ENCODE data around the gene RORB. TPM values are rescaled to one million over a fixed set of nuclear protein-coding genes. Genes with fewer than 3 reads are reported as not detected.

RORB gene
- total RNA-seq, 2 experiments from 2014 or later, result 0.13 to 0.18 TPM

DNA sequence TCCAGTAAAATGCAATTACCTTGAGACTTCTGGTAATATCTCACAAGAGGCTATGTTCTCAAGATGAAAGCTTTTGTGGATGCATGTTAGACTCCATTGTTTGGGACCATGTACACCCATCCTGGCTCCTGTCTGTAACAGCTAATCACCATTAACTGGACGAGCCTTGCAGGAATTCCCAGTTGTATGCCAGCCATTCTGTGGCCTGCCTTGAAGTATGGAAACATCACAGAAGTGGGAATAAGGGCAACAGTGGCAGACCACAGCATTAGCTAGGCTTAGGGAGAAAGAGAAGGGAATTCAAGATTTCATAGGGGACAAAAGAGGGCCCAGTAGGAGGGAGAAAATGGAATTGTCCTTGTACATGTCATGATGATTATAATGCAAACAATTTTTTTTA lies 79.0 kb downstream of the RORB start:
- Mint-ChIP-seq H3K27ac (no peak overlapping the region), H3K27me3 (no peaks in the 10 kb centered on the region), H3K4me1 (no peaks in the 10 kb centered on the region), H3K9me3 (no peaks in the 10 kb centered on the region), H3K4me3 (no peak overlapping the region), H3K36me3 (ENCODE audit: low read depth) (no peaks in the 10 kb centered on the region)
- ChIA-PET POLR2A (no interaction called here), CTCF (no interaction called here)
- DNase-seq, result no peak

DNA sequence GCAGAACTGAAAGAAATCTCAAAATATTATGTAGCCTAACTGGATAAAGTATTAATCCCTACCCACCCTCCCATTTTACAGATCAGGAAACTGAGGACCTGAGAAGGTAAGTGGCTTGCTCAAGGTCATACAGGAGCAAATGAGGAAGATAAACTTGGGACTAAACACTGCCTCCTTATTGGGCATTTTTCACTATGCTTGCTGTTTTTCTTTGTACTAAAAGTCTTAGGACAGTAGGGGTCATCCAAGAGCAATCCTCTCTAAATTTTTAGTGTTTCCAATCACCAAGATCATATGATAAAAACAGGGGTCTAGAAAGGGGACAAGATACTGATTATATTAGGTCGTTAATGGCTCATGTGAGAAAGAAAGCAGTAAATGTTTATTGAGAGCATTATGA lies 80.8 kb downstream of the RORB start:
- H3K36me3 Mint-ChIP-seq (ENCODE audit: low read depth), result no peaks in the 10 kb centered on the region
- POLR2A ChIA-PET, result no interaction called here

DNA sequence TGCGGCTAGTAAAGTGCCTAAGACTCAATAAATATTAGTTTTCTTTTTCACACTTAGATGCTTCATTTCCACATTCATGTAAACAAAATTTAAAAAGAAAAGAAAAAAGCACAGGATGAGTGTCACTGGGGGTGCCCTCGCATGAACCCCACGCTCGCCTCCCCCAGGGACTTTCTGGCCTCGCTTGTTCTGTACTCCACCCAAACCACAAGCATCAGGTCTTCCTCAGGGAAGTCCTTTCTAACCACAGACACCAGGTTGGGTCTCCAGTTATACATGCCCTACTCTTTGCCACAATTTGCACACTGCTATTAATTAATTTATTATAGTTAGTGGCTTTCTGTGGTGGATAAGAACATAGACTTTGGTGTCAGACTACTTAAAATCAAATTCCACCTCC lies 92.4 kb downstream of the RORB start:
- H3K27ac Mint-ChIP-seq, result no peak overlapping the region
- no peak for DNase-seq
- H3K4me1 Mint-ChIP-seq, result no peaks in the 10 kb centered on the region
- no peaks in the 10 kb centered on the region for H3K9me3 Mint-ChIP-seq
- no peaks in the 10 kb centered on the region for H3K36me3 Mint-ChIP-seq (ENCODE audit: low read depth)
- H3K4me3 Mint-ChIP-seq, result no peak overlapping the region
- ChIA-PET CTCF (no interaction called here), POLR2A (no interaction called here)
- H3K27me3 Mint-ChIP-seq, result no peaks in the 10 kb centered on the region

More for the DNA sequence above, 80.8 kb downstream of the RORB start:
- CTCF ChIA-PET, result no interaction called here
- Mint-ChIP-seq H3K9me3 (no peaks in the 10 kb centered on the region), H3K4me1 (no peaks in the 10 kb centered on the region), H3K27ac (no peak overlapping the region), H3K27me3 (no peaks in the 10 kb centered on the region), H3K4me3 (no peak overlapping the region)
- no peak for DNase-seq

DNA sequence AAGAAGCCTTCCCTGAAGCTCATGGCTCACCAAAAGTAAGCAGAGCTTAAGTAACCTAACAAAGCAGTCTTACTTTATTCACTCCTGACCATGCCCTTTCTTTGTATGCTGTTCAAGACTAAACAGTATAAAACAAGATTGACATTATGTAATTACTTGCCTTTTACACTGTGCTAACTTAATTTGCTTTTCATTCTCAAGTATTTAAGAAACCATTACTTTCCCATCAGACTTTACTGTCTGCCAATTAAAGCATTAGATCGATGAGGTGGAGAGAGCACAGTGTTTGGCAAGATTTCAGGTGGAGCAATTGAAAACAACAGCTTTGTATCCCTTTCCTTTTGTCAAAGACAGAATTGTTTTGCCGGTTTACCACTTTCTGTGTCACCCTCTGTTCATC lies 98.2 kb downstream of the RORB start:
- Mint-ChIP-seq H3K36me3 (ENCODE audit: low read depth) (no peaks in the 10 kb centered on the region), H3K4me3 (no peak overlapping the region), H3K4me1 (no peaks in the 10 kb centered on the region), H3K9me3 (no peaks in the 10 kb centered on the region), H3K27me3 (no peaks in the 10 kb centered on the region), H3K27ac (no peak overlapping the region)
- ChIA-PET POLR2A (no interaction called here), CTCF (no interaction called here)
- no peak for DNase-seq

DNA sequence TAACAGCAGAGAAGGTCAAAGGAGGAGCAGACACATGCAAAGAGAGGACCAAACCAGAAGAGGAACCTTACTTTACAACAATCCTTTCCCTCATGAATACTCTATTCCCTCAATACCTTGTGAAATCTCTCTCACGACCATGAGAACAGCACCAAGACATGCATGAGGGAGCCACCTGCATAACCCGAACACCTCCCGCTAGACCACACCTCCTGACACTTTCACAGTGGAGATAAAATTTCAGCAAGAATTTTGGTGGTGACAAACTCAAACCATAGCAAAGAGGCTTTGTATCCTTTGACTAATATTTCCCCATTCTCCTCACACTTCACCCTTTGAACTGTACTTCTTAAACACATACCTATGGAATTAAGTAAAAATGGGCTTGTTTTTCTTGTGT lies 101.7 kb downstream of the RORB start:
- Mint-ChIP-seq H3K9me3 (no peaks in the 10 kb centered on the region), H3K27ac (no peak overlapping the region), H3K36me3 (ENCODE audit: low read depth) (no peaks in the 10 kb centered on the region), H3K27me3 (no peaks in the 10 kb centered on the region), H3K4me3 (no peak overlapping the region), H3K4me1 (no peaks in the 10 kb centered on the region)
- ChIA-PET CTCF (no interaction called here), POLR2A (no interaction called here)
- no peak for DNase-seq

DNA sequence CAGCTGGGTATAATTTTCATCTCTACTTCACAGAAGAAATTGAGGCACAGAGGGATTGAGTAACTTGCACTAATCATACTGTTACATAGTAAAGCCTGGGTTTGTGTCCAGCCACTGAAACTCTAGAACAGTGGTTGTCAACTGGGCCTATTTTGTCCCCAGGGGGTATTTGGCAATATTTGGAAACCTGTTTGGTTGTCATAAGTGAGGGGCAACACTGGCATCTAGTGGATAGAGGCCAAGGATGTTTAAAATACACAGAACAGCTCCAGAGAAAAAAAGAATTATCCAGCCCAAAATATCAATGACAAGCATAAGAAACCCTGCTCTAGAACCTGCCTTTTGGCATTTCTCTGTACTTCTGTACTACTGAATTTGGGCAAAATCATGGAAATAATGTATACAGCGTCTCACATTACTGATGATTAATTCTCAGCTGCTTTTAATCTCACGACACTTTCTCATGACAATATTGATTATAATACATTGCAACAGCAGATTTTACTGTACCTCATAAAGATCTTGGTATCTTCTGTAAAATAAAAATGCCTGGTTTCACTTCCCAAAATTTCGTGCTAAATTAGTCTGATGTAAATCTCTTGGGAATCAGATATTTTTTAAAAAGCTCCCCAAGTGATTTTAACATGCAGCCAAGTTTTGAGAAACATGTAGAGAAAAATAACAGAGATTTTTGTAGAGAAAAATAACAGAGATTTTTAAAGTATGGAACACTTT lies 112.7 kb downstream of the RORB start:
- DNase-seq, result no peak
- no peak overlapping the region for H3K4me3 Mint-ChIP-seq
- CTCF ChIA-PET, result no interaction called here
- H3K27me3 Mint-ChIP-seq, result peaks cover 4% of the 10 kb centered on the region
- H3K9me3 Mint-ChIP-seq, result no peaks in the 10 kb centered on the region
- no peak overlapping the region for H3K27ac Mint-ChIP-seq
- POLR2A ChIA-PET, result no interaction called here
- no peaks in the 10 kb centered on the region for H3K36me3 Mint-ChIP-seq (ENCODE audit: low read depth)
- no peaks in the 10 kb centered on the region for H3K4me1 Mint-ChIP-seq

DNA sequence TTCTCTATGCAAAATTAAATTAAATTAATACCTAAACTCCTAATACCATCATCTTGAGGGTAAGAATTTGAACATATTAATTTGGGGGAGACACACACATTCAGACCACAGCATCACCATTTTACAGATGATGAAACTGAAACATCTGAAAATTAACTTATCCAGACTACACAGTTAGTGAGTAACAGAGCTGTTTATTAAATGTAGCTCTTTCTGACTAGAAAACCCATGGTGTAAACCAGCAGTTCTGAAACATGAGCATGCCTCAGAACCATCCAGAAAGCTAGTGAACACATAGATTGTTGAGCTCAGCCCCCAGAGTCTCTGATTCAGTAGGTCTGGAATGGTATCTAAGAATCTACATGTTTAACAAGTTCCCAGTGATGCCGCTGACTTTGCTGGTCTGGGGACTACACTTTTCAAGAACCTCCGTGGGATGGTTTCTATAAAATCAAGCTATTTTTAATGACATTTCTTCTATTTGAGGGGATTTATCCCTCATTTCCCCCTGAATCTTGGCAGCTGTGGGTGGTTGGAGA lies 113.5 kb downstream of the RORB start:
- Mint-ChIP-seq H3K27ac (no peak overlapping the region), H3K36me3 (ENCODE audit: low read depth) (no peaks in the 10 kb centered on the region), H3K27me3 (peaks cover 4% of the 10 kb centered on the region), H3K9me3 (no peaks in the 10 kb centered on the region), H3K4me3 (no peak overlapping the region), H3K4me1 (no peaks in the 10 kb centered on the region)
- DNase-seq, result no peak
- CTCF ChIA-PET, result no interaction called here
- POLR2A ChIA-PET, result no interaction called here

DNA sequence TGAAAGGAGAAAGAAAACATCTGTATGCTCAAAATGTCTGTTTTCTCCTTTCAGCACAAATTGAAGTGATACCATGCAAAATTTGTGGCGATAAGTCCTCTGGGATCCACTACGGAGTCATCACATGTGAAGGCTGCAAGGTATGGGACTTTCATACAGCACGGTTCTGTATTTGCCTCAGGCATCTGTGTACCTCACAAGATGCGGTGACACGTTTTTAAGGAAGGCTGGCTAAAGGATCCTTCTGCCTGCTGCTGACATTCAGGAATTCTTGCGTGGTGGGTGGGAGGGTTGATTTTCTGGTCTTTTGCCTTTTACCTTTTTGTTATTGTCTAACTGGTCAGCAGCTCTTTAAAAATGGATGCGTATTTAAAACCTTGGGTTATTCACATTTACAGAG lies 133.1 kb downstream of the RORB start:
- Mint-ChIP-seq H3K27me3 (peaks cover 4% of the 10 kb centered on the region), H3K4me3 (no peak overlapping the region), H3K9me3 (no peaks in the 10 kb centered on the region), H3K36me3 (ENCODE audit: low read depth) (no peaks in the 10 kb centered on the region), H3K27ac (no peak overlapping the region), H3K4me1 (no peaks in the 10 kb centered on the region)
- ChIA-PET CTCF (no interaction called here), POLR2A (no interaction called here)
- DNase-seq, result no peak

DNA sequence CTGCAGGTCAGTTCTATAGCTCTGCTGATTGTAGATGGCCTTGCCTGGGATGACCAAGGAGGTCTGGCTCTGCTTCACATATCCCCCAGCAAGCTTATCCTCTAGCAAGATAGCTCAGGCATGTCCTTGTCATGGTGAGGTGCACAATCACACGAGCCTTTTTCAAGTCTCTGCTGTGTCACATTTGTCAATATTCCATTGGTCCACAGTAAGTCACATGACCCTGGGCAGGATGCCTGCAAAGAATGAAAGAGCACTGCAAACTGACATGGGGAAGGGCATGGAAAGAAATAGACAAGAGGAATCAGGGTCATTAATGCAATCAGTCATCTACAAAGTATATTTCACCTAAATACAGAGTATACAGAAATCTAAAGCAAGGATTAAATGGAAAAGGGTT lies 142.0 kb downstream of the RORB start:
- H3K27me3 Mint-ChIP-seq, result no peaks in the 10 kb centered on the region
- POLR2A ChIA-PET, result no interaction called here
- DNase-seq, result no peak
- no peak overlapping the region for H3K4me3 Mint-ChIP-seq
- CTCF ChIA-PET, result interaction anchor here (0.6 kb wide), 2 partner anchors 1438 to 1527 kb away, joined by 3 to 4 read pairs; no protein-coding TSS in a partner anchor
- no peak overlapping the region for H3K27ac Mint-ChIP-seq
- H3K36me3 Mint-ChIP-seq (ENCODE audit: low read depth), result no peaks in the 10 kb centered on the region
- H3K9me3 Mint-ChIP-seq, result no peaks in the 10 kb centered on the region
- no peaks in the 10 kb centered on the region for H3K4me1 Mint-ChIP-seq

DNA sequence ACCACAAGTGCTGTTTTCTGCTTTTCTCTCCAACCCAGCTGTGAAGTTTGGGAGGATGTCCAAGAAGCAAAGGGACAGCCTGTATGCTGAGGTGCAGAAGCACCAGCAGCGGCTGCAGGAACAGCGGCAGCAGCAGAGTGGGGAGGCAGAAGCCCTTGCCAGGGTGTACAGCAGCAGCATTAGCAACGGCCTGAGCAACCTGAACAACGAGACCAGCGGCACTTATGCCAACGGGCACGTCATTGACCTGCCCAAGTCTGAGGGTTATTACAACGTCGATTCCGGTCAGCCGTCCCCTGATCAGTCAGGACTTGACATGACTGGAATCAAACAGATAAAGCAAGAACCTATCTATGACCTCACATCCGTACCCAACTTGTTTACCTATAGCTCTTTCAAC lies 145.2 kb downstream of the RORB start:
- CTCF ChIA-PET, result interaction anchor here (0.8 kb wide), 1 partner anchor 10 kb away, joined by 3 read pairs; no protein-coding TSS in a partner anchor
- POLR2A ChIA-PET, result no interaction called here
- Mint-ChIP-seq H3K27ac (no peak overlapping the region), H3K9me3 (no peaks in the 10 kb centered on the region), H3K36me3 (ENCODE audit: low read depth) (no peaks in the 10 kb centered on the region), H3K4me3 (no peak overlapping the region), H3K4me1 (no peaks in the 10 kb centered on the region), H3K27me3 (no peaks in the 10 kb centered on the region)
- DNase-seq, result no peak

DNA sequence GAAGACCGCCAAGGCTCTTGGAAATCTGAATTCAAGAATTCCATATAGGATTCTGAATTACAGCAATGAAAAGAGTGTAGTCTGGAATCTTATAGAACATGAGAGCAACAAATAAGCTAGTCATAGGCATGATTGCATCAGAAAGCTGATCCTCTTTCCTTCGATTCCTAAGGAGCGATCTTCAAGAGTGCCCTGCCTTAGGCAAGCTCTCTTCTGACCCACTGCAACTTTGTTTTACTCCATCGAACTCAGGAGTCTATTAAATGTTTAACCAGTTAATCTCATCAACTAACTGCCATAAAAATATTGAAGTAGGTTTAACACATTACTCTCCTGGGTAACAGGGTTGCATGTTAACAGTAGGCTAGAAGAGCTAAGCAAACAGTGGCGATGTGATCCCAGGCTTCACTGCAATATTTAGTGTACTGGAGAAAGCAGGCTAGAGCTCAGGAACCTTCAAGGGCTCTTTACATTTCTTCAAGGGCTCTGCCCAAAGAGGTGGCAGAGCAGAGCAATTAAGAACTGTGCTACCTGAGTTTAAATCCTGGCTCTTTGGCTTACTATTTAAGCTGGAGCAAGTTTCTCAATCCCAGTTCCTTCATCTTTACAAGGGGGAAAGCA lies 146.3 kb downstream of the RORB start:
- Mint-ChIP-seq H3K27me3 (no peaks in the 10 kb centered on the region), H3K4me3 (no peak overlapping the region), H3K27ac (no peak overlapping the region), H3K4me1 (no peaks in the 10 kb centered on the region), H3K9me3 (no peaks in the 10 kb centered on the region), H3K36me3 (ENCODE audit: low read depth) (no peaks in the 10 kb centered on the region)
- ChIA-PET CTCF (interaction anchor here (0.6 to 1.2 kb wide), 2 partner anchors 71 to 413 kb away, joined by 3 read pairs; no protein-coding TSS in a partner anchor), POLR2A (no interaction called here)
- no peak for DNase-seq

DNA sequence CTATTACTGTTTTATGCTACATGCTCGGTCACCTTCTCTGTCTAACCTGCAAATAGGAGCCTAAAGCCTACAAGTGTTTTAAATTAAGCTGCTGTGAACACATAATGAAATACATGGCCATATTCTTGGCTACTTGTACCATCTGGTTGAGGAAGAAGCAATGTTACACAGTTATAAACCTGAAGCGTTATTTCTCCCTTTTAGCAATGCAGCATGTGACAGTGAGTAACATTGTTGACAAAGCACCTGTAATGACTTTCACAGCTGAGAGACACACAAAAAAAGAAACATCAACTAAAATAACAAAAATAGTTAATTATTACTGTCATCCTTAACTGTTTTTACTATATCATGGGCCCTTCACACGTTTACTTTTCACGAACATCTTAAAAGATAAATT lies 146.9 kb downstream of the RORB start:
- Mint-ChIP-seq H3K4me1 (no peaks in the 10 kb centered on the region), H3K27me3 (no peaks in the 10 kb centered on the region)
- CTCF ChIA-PET, result interaction anchor here (1.2 kb wide), 1 partner anchor 72 kb away, joined by 3 read pairs; no protein-coding TSS in a partner anchor

DNA sequence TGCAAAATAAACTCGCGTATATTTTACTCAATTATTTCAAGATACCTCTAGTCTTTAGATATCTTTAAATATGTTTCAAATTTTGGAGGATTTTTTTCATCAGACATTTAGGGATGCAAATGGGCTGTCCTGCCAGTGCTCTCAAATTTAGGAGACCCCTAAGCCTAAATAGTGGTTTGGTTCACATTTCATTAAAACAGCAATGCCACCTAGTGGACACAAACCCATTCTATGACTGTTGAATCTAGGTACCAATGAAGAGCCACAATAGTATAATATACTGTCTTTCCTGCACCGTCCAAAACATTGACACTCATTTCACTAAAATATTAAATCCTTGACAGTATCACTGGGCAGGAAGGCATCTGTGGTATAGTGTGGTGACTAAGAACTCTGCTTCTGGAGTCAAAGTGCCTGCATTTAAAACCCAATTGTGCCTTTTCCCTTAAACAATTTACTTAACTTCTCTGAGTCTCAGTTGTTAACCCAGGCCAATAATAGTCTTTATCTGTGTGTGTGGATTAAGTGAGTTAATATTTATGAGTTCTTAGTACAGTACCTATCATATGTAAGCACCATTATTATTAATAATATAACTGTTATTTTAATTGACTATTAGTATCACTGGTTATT lies 148.0 kb downstream of the RORB start:
- Mint-ChIP-seq H3K9me3 (no peaks in the 10 kb centered on the region), H3K36me3 (ENCODE audit: low read depth) (no peaks in the 10 kb centered on the region), H3K4me3 (no peak overlapping the region), H3K27me3 (no peaks in the 10 kb centered on the region), H3K4me1 (no peaks in the 10 kb centered on the region), H3K27ac (no peak overlapping the region)
- CTCF ChIA-PET, result no interaction called here
- POLR2A ChIA-PET, result no interaction called here
- no peak for DNase-seq

More for the DNA sequence above, 146.9 kb downstream of the RORB start:
- H3K9me3 Mint-ChIP-seq, result no peaks in the 10 kb centered on the region
- no peak overlapping the region for H3K27ac Mint-ChIP-seq
- POLR2A ChIA-PET, result no interaction called here
- no peak overlapping the region for H3K4me3 Mint-ChIP-seq
- DNase-seq, result no peak
- H3K36me3 Mint-ChIP-seq (ENCODE audit: low read depth), result no peaks in the 10 kb centered on the region

Data from activated CD4-positive, alpha-beta memory T cell treated with anti-CD3 and anti-CD28 coated beads, Interleukin-2, amount 10 ng/mL, durations not matched to agents 7 days and 5 days (primary cell).